ENCODE measurements around the gene MOCS3.

- TF ChIP-seq CTCF (IDR thresholded peaks at IDR 0.05) = no peak
- TF ChIP-seq POLR2A (IDR thresholded peaks at IDR 0.05) = no peak
These were observed 23.7 kb downstream of the MOCS3 start for GRCh38 chr20:50982363-50982762.

All from testis (tissue), 2 donors.